Muscle layer of duodenum (tissue), 2 donors: Measurements from ENCODE around the gene LONP1.
"Not testable (repeated sequence)": the region's sequence is repeated elsewhere in the genome, so short reads cannot be mapped to it uniquely, and the experiment has no call there.

ENCODE experiments used
- H3K27ac ChIP-seq: one replicate; pipeline ENCODE4 v1.7.0; 2013; ENCODE audit warnings: mild to moderate bottlenecking, low read length
- H3K27me3 ChIP-seq: one replicate; pipeline ENCODE4 v1.7.0; 2013; ENCODE audit warnings: low read depth, mild to moderate bottlenecking, control low read depth, low read length
- H3K36me3 ChIP-seq, 2 donors: one replicate each; pipeline ENCODE4 v1.7.0; 2013; ENCODE audit warnings: low read length in 2 of 2, control low read depth in 1 of 2, mild to moderate bottlenecking in 1 of 2; ENCODE audit not compliant: insufficient read depth in 2 of 2, control insufficient read depth in 1 of 2
- H3K4me1 ChIP-seq, 2 donors: one replicate each; pipeline ENCODE4 v1.7.0; 2013; ENCODE audit warnings: low read length in 2 of 2, mild to moderate bottlenecking in 2 of 2, control low read depth in 1 of 2, moderate library complexity in 1 of 2; ENCODE audit not compliant: insufficient read depth in 2 of 2, control insufficient read depth in 1 of 2
- H3K4me3 ChIP-seq, 2 donors: one replicate each; pipeline ENCODE4 v1.7.0; 2013; ENCODE audit warnings: low read length in 2 of 2, low read depth in 1 of 2, mild to moderate bottlenecking in 1 of 2
- H3K9me3 ChIP-seq, 2 donors: one replicate each; pipeline ENCODE4 v1.7.0; 2013; ENCODE audit warnings: low read length in 2 of 2, control low read depth in 1 of 2, mild to moderate bottlenecking in 1 of 2; ENCODE audit not compliant: control insufficient read depth in 1 of 2
- donor health status: healthy.

LONP1 gene

GRCh38 chr19:5690955-5691821, 28.8 kb downstream of the LONP1 start:
- H3K4me1 ChIP-seq, result peaks cover 0 to 25% of the 10 kb centered on the region in 2 donors
- peak overlapping the region; percentile 79 to 83 for H3K4me3 ChIP-seq
- no peaks in the 10 kb centered on the region for H3K9me3 ChIP-seq
- no peaks in the 10 kb centered on the region for H3K27me3 ChIP-seq
- peak overlapping the region; percentile 87 for H3K27ac ChIP-seq
- peaks cover 18 to 43% of the 10 kb centered on the region in 2 donors for H3K36me3 ChIP-seq

- Histone ChIP-seq H3K4me3 (peak within 1 kb of the TSS; percentile 79 to 83), H3K9me3 (no peaks in the 10 kb centered on the region), H3K4me1 (peaks cover 0 to 25% of the 10 kb centered on the region in 2 donors), H3K27ac (peak within 1 kb of the TSS; percentile 87), H3K36me3 (peaks cover 15 to 34% of the 10 kb centered on the region in 2 donors), H3K27me3 (no peaks in the 10 kb centered on the region)
These were observed 29.6 kb downstream of the LONP1 start, which contains the start of gene RPL36 for GRCh38 chr19:5690125-5690954. Gene RPL36 (plus strand): TSS chr19:5690295. CDS start chr19:5690508, 213 bp downstream.

- H3K4me3 ChIP-seq, H3K27me3 ChIP-seq, H3K27ac ChIP-seq, H3K9me3 ChIP-seq: not testable (repeated sequence)
- H3K36me3 ChIP-seq, result peaks cover 12 to 15% of the 10 kb centered on the region in 2 donors
- H3K4me1 ChIP-seq, result peaks cover 0 to 23% of the 10 kb centered on the region in 2 donors
These were observed 31.6 kb downstream of the LONP1 start for GRCh38 chr19:5688262-5688881.

- peak overlapping the region in 1 of 2 donors; percentile 82 for H3K4me3 ChIP-seq
- no peaks in the 10 kb centered on the region for H3K27me3 ChIP-seq
- no peak overlapping the region for H3K27ac ChIP-seq
- no peaks in the 10 kb centered on the region for H3K9me3 ChIP-seq
- H3K4me1 ChIP-seq, result peaks cover 0 to 17% of the 10 kb centered on the region in 2 donors
- H3K36me3 ChIP-seq, result peaks cover 6 to 7% of the 10 kb centered on the region in 2 donors
These were observed 32.4 kb downstream of the LONP1 start for GRCh38 chr19:5687360-5688198.

- no peaks in the 10 kb centered on the region for H3K27me3 ChIP-seq
- peak overlapping the region; percentile 26 to 82 for H3K4me3 ChIP-seq
- no peaks in the 10 kb centered on the region for H3K9me3 ChIP-seq
- H3K36me3 ChIP-seq, result no peaks in the 10 kb centered on the region
- H3K4me1 ChIP-seq, result peaks cover 0 to 9% of the 10 kb centered on the region in 2 donors
- H3K27ac ChIP-seq, result no peak overlapping the region
These were observed 33.1 kb downstream of the LONP1 start for GRCh38 chr19:5686647-5687359.

- H3K4me1 ChIP-seq, result peaks cover 0 to 8% of the 10 kb centered on the region in 2 donors
- no peaks in the 10 kb centered on the region for H3K9me3 ChIP-seq
- H3K36me3 ChIP-seq, result no peaks in the 10 kb centered on the region
- H3K4me3 ChIP-seq, result peak overlapping the region; percentile 26 to 82
- H3K27me3 ChIP-seq, result no peaks in the 10 kb centered on the region
- no peak overlapping the region for H3K27ac ChIP-seq
These were observed 33.7 kb downstream of the LONP1 start for GRCh38 chr19:5686326-5686646.

GRCh38 chr19:5684694-5685430, 35.1 kb downstream of the LONP1 start:
- H3K9me3 ChIP-seq, result no peaks in the 10 kb centered on the region
- H3K4me3 ChIP-seq, result no peak overlapping the region
- H3K27me3 ChIP-seq, result no peaks in the 10 kb centered on the region
- H3K27ac ChIP-seq, result no peak overlapping the region
- H3K36me3 ChIP-seq, result no peaks in the 10 kb centered on the region
- H3K4me1 ChIP-seq, result peaks cover 0 to 9% of the 10 kb centered on the region in 2 donors

- Histone ChIP-seq H3K9me3 (no peaks in the 10 kb centered on the region), H3K27ac (no peak overlapping the region), H3K27me3 (no peaks in the 10 kb centered on the region), H3K4me1 (peaks cover 6 to 19% of the 10 kb centered on the region in 2 donors), H3K4me3 (no peak overlapping the region), H3K36me3 (no peaks in the 10 kb centered on the region)
These were observed 36.6 kb downstream of the LONP1 start for GRCh38 chr19:5683177-5683886.

- Histone ChIP-seq H3K36me3 (no peaks in the 10 kb centered on the region), H3K4me3 (no peak overlapping the region)
These were observed 37.9 kb downstream of the LONP1 start for GRCh38 chr19:5682107-5682482.

More at GRCh38 chr19:5682107-5682482, 37.9 kb downstream of the LONP1 start:
- H3K27ac ChIP-seq, result no peak overlapping the region
- no peaks in the 10 kb centered on the region for H3K27me3 ChIP-seq
- peaks cover 6 to 19% of the 10 kb centered on the region in 2 donors for H3K4me1 ChIP-seq
- no peaks in the 10 kb centered on the region for H3K9me3 ChIP-seq
